GM12878 (cell line): ENCODE results near the gene S1PR1. TPM values are rescaled to one million over a fixed set of nuclear protein-coding genes. Genes with fewer than 3 reads are reported as not detected.

ENCODE experiments used
- ATAC-seq: fragments of 200-7000 bp; cut with Tn5 transposase; 3 replicates; pipeline ENCODE4 v1.9.1; 2020; ENCODE audit warnings: mild to moderate bottlenecking, moderate library complexity
- BruUV-seq: library from RNA; stranded (reverse); fragments of 400-500 nt; replicated peaks from 2 replicates; lab custom pipeline; 2021; lab: Mats Ljungman, UMichigan
- CTCF ChIA-PET: fragments of 300-600 bp; sonication (Branson Sonifier 250); formaldehyde crosslinking; extraction: SDS; loops from one replicate; lab custom pipeline; 2021; ENCODE audit warnings: inconsistent platforms; lab: Yijun Ruan, JAX
- POLR2A ChIA-PET: fragments of 350-600 bp; formaldehyde crosslinking; extraction: SDS; loops from one replicate; lab custom pipeline; 2021; ENCODE audit warnings: inconsistent platforms; lab: Charles Lee
- RAD21 ChIA-PET: fragments of 300-600 bp; sonication (Branson Sonifier 250); formaldehyde crosslinking; loops from one replicate; lab custom pipeline; 2023; ENCODE audit warnings: antibody characterized with exemption; ENCODE audit not compliant: unreplicated experiment; lab: Charles Lee
- SMC1A ChIA-PET: fragments of 300-600 bp; sonication (Branson Sonifier 250); formaldehyde crosslinking; loops from one replicate; lab custom pipeline; 2023; ENCODE audit not compliant: unreplicated experiment, uncharacterized antibody; lab: Charles Lee
- DNase-seq: peaks from one replicate; pipeline ENCODE4 v3.0.0-alpha.2; 2011; ENCODE audit warnings: low read depth, low spot score
- FAIRE-seq: peaks from 3 replicates; lab custom pipeline; 2011; peaks lifted over from hg19 to GRCh38; lab: Jason Lieb, UNC
- H2AFZ ChIP-seq: 2 replicates; pipeline ENCODE4 v1.6.0; 2011; ENCODE audit warnings: low read depth, low read length, control low read depth; ENCODE audit not compliant: control insufficient read depth
- H3K27ac ChIP-seq: 2 replicates; pipeline ENCODE4 v1.5.1; 2011; ENCODE audit warnings: control low read depth; ENCODE audit not compliant: control insufficient read depth, insufficient read depth
- H3K27me3 ChIP-seq, 2 experiments: replicated peaks in 1 of 2; 2 replicates each; pipeline versions ENCODE4 v1.6.0 to v1.6.1; 2011; ENCODE audit warnings: low read length in 1 of 2; ENCODE audit not compliant: control insufficient read depth in 2 of 2, insufficient read depth in 2 of 2
- H3K36me3 ChIP-seq, 2 experiments: 2 replicates each; pipeline ENCODE4 v1.5.1; 2011; ENCODE audit warnings: low read length in 1 of 2; ENCODE audit not compliant: control insufficient read depth in 2 of 2, insufficient read depth in 2 of 2
- H3K4me1 ChIP-seq: 2 replicates; pipeline ENCODE4 v1.6.1; 2011; ENCODE audit warnings: mild to moderate bottlenecking, low read length, moderate library complexity, mixed read lengths; ENCODE audit not compliant: control insufficient read depth, insufficient read depth
- H3K4me2 ChIP-seq: 2 replicates; pipeline ENCODE4 v1.6.0; 2011; ENCODE audit warnings: control low read depth; ENCODE audit not compliant: control insufficient read depth, insufficient read depth
- H3K4me3 ChIP-seq: fragments of 200-600 bp; sonication (generic); 2 replicates; pipeline ENCODE4 v1.5.1; 2016
- H3K79me2 ChIP-seq: 2 replicates; pipeline ENCODE4 v1.6.0; 2011; ENCODE audit warnings: low read length; ENCODE audit not compliant: control insufficient read depth, insufficient read depth
- H3K9ac ChIP-seq: 2 replicates; pipeline ENCODE4 v1.8.0; 2011; ENCODE audit warnings: low read length, control low read depth, mixed read lengths; ENCODE audit not compliant: control insufficient read depth, insufficient read depth
- H3K9me3 ChIP-seq: replicated peaks from 3 replicates; pipeline ENCODE4 v1.5.1; 2011; ENCODE audit warnings: mild to moderate bottlenecking, low read length; ENCODE audit not compliant: control insufficient read depth, insufficient read depth
- H4K20me1 ChIP-seq: 2 replicates; pipeline ENCODE4 v1.6.0; 2011; ENCODE audit not compliant: control insufficient read depth, insufficient read depth
- SUPT20H ChIP-seq: IDR thresholded peaks from 2 replicates; pipeline ENCODE4 v1.6.1; 2011; ENCODE audit warnings: low read depth, mild to moderate bottlenecking, low read length, moderate library complexity, borderline replicate concordance; ENCODE audit not compliant: control insufficient read depth
- WGBS: methylation state at CpG from one replicate; pipeline ENCODE4 v1.1.6; 2016; ENCODE audit warnings: low lambda C conversion rate; ENCODE audit not compliant: insufficient replicate concordance, insufficient coverage; ENCODE audit errors: missing lambda C conversion rate; 5-methylcytosine and 5-hydroxymethylcytosine counted together
- in situ Hi-C: fragments of 300-500 bp; cut with MboI; formaldehyde crosslinking; loops from 9 replicates; pipeline ENCODE4 v1.14.3; 2018; ENCODE audit warnings: mixed read lengths
- intact Hi-C: fragments of 100-400 bp; cut with micrococcal nuclease; formaldehyde crosslinking; loops from one replicate; pipeline ENCODE4 v1.14.2; 2022; ENCODE audit not compliant: unreplicated experiment
- polyA plus RNA-seq, 11 experiments: library from polyadenylated mRNA; depleted of rRNA in 4 of 11; unstranded in 6 of 11; stranded (reverse) in 5 of 11; fragments of >200 nt; fragmentation: Nextera tagmentation in 4 of 11; fragmentation: Illumina TruSeq in 1 of 11; extraction: Ambion mirVana in 4 of 11; extraction: Trizol in 1 of 11; gene quantifications; 1 replicate in 1 of 11; 2 replicates in 10 of 11; pipeline versions ENCODE4 v1.2.1 to v1.2.3, GENCODE V29; 2011 to 2016; ENCODE audit warnings: inconsistent platforms in 2 of 11, missing spikeins in 2 of 11, low read depth in 1 of 11
- total RNA-seq, 4 experiments: library from RNA; depleted of rRNA in 3 of 4; stranded (reverse); fragments of >200 nt in 3 of 4; fragmentation: Illumina TruSeq in 1 of 4; extraction: Trizol in 1 of 4; gene quantifications; 2 replicates each; pipeline versions ENCODE4 v1.2.1 to v1.2.3, GENCODE V29; 2013 to 2021
- TF ChIP-seq, protein P1 (sequence below): fragments of 450-650 bp; IDR thresholded peaks from 2 replicates; pipeline ENCODE4 v1.6.1; 2017; ENCODE audit warnings: mild to moderate bottlenecking, moderate library complexity
- TF ChIP-seq, protein P2 (sequence below): fragments of 450-650 bp; IDR thresholded peaks from 2 replicates; pipeline ENCODE4 v1.6.1; 2016; ENCODE audit warnings: mild to moderate bottlenecking

Gene S1PR1
- total and polyA plus RNA-seq, 10 of the 15 experiments (the other 5 are each of a cell fraction or from before 2014, with no cell fraction given) = 3.8 to 59.4 (median 30.7) TPM

DNA sequence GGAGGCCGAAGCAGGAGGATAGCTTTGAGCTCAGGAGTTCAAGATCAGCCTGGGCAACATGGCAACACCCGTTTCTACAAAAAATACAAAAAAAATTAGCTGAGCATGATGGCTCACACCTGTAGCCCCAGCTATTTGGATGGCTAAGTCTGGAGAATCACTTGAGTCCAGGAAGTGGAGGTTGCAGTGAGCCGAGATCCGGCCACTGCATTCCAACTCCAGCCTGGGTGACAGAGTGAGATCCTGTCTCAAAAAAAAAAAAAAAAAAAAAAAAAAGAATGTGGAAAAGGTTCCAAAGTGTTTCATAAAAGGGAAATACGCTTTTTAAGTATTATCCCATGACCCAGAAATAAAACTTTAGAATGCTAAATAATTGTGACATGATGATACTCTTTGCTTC is 8.0 kb downstream of the S1PR1 start:
- Histone ChIP-seq H3K27ac (no peak overlapping the region), H2AFZ (no peak overlapping the region), H3K79me2 (peaks cover 22% of the 10 kb centered on the region), H3K4me3 (no peak overlapping the region), H3K4me1 (peaks cover 46% of the 10 kb centered on the region), H3K9me3 (no peaks in the 10 kb centered on the region), H3K9ac (no peak overlapping the region), H3K27me3 (no peaks in the 10 kb centered on the region), H4K20me1 (no peaks in the 10 kb centered on the region; the same call in 1 of the 2 replicates), H3K36me3 (peaks cover under 1 to 15% of the 10 kb centered on the region in 2 experiments), H3K4me2 (no peak overlapping the region)
- in situ Hi-C loops (no loop called here), intact Hi-C loops (no loop called here)
- 96% methylated on average over 3 of the region's 5 CpGs for WGBS
- CTCF ChIA-PET = interaction anchor here (1.0 to 2.6 kb wide), 3 partner anchors 46 to 210 kb away, joined by 3 to 8 read pairs (median 3); no protein-coding TSS in a partner anchor
- RAD21 ChIA-PET = interaction anchor here (1.0 to 1.3 kb wide), 2 partner anchors 10 to 44 kb away, joined by 3 to 5 read pairs; no protein-coding TSS in a partner anchor
- BruUV-seq = no TSS peak
- FAIRE-seq (no peak), DNase-seq (no peak), ATAC-seq (no peak)
- SMC1A ChIA-PET = interaction anchor here (2.7 kb wide), 1 partner anchor 12 kb away, joined by 8 read pairs; no protein-coding TSS in a partner anchor
- TF ChIP-seq, protein P1, sequence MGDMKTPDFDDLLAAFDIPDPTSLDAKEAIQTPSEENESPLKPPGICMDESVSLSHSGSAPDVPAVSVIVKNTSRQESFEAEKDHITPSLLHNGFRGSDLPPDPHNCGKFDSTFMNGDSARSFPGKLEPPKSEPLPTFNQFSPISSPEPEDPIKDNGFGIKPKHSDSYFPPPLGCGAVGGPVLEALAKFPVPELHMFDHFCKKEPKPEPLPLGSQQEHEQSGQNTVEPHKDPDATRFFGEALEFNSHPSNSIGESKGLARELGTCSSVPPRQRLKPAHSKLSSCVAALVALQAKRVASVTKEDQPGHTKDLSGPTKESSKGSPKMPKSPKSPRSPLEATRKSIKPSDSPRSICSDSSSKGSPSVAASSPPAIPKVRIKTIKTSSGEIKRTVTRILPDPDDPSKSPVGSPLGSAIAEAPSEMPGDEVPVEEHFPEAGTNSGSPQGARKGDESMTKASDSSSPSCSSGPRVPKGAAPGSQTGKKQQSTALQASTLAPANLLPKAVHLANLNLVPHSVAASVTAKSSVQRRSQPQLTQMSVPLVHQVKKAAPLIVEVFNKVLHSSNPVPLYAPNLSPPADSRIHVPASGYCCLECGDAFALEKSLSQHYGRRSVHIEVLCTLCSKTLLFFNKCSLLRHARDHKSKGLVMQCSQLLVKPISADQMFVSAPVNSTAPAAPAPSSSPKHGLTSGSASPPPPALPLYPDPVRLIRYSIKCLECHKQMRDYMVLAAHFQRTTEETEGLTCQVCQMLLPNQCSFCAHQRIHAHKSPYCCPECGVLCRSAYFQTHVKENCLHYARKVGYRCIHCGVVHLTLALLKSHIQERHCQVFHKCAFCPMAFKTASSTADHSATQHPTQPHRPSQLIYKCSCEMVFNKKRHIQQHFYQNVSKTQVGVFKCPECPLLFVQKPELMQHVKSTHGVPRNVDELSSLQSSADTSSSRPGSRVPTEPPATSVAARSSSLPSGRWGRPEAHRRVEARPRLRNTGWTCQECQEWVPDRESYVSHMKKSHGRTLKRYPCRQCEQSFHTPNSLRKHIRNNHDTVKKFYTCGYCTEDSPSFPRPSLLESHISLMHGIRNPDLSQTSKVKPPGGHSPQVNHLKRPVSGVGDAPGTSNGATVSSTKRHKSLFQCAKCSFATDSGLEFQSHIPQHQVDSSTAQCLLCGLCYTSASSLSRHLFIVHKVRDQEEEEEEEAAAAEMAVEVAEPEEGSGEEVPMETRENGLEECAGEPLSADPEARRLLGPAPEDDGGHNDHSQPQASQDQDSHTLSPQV = no peak
- TF ChIP-seq, protein P2, sequence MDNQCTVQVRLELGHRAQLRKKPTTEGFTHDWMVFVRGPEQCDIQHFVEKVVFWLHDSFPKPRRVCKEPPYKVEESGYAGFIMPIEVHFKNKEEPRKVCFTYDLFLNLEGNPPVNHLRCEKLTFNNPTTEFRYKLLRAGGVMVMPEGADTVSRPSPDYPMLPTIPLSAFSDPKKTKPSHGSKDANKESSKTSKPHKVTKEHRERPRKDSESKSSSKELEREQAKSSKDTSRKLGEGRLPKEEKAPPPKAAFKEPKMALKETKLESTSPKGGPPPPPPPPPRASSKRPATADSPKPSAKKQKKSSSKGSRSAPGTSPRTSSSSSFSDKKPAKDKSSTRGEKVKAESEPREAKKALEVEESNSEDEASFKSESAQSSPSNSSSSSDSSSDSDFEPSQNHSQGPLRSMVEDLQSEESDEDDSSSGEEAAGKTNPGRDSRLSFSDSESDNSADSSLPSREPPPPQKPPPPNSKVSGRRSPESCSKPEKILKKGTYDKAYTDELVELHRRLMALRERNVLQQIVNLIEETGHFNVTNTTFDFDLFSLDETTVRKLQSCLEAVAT = no peak
- no peak for TF ChIP-seq SUPT20H
- POLR2A ChIA-PET = interaction anchor here (0.6 kb wide), 2 partner anchors 221 to 825 kb away, joined by 3 to 4 read pairs; no protein-coding TSS in a partner anchor
